Tibial nerve (tissue), 4 donors: ENCODE data around the gene IL16. TPM values are rescaled to one million over a fixed set of nuclear protein-coding genes. Genes with fewer than 3 reads are reported as not detected.
A peak's percentile ranks its signal among the peaks of the same experiment; 100 is the strongest.

Experiments
- DNase-seq, 2 donors: peaks; one replicate each; pipeline ENCODE4 v3.0.0-alpha.2; 2019; ENCODE audit warnings: low spot score in 2 of 2
- H3K27ac ChIP-seq, 4 donors: fragments of 200-600 bp; sonication (generic) in 3 of 4; one replicate each; pipeline ENCODE4 v1.5.1; 2017 to 2019; ENCODE audit warnings: mild to moderate bottlenecking in 1 of 4
- H3K27me3 ChIP-seq, 2 donors: fragments of 200-600 bp; sonication (generic) in 1 of 2; one replicate each; pipeline versions ENCODE4 v1.5.1 to v1.6.0; 2017 to 2019
- H3K36me3 ChIP-seq, 3 donors: fragments of 200-600 bp; sonication (generic); one replicate each; pipeline ENCODE4 v1.5.1; 2018 to 2019
- H3K4me1 ChIP-seq, 4 donors: fragments of 200-600 bp; sonication (generic) in 3 of 4; one replicate each; pipeline ENCODE4 v1.5.1; 2017 to 2019
- H3K4me3 ChIP-seq, 4 donors: fragments of 200-600 bp; sonication (generic) in 3 of 4; one replicate each; pipeline ENCODE4 v1.5.1; 2017 to 2019; ENCODE audit warnings: mild to moderate bottlenecking in 1 of 4, moderate library complexity in 1 of 4
- H3K9me3 ChIP-seq, 4 donors: fragments of 200-600 bp; sonication (generic) in 3 of 4; one replicate each; pipeline ENCODE4 v1.5.1; 2017 to 2019
- CTCF ChIP-seq, 5 experiments: fragments of 200-600 bp in 3 of 5; fragments of 450-650 bp in 2 of 5; sonication (generic) in 3 of 5; IDR thresholded peaks; one replicate each; pipeline ENCODE4 v1.5.1; 2016 to 2019; ENCODE audit warnings: antibody characterized with exemption in 5 of 5, mild to moderate bottlenecking in 3 of 5, moderate library complexity in 2 of 5
- EP300 ChIP-seq, 2 donors: sonication (generic); formaldehyde crosslinking; IDR thresholded peaks; one replicate each; pipeline ENCODE4 v1.6.1; 2017; ENCODE audit warnings: antibody characterized with exemption in 2 of 2, mild to moderate bottlenecking in 1 of 2
- POLR2A ChIP-seq, 2 donors: fragments of 450-650 bp; IDR thresholded peaks; one replicate each; pipeline ENCODE4 v1.6.1; 2017; ENCODE audit warnings: antibody characterized with exemption in 2 of 2, mild to moderate bottlenecking in 2 of 2, moderate library complexity in 2 of 2
- WGBS, 2 donors: methylation state at CpG; one replicate each; pipeline ENCODE4 v1.1.5; 2018; 5-methylcytosine and 5-hydroxymethylcytosine counted together
- total RNA-seq, 4 donors: library from RNA; depleted of rRNA; stranded (reverse); fragments of >200 nt; gene quantifications; one replicate each; pipeline ENCODE4 v1.1.0, GENCODE V29; 2016

Gene IL16
- total RNA-seq, 4 donors from 2014 or later = 69.3 to 80.2 (median 75.1) TPM

- no peaks in the 10 kb centered on the region for H3K36me3 ChIP-seq
- no peaks in the 10 kb centered on the region for H3K27me3 ChIP-seq
- TF ChIP-seq CTCF (IDR thresholded peaks at IDR 0.05) (no peak), EP300 (IDR thresholded peaks at IDR 0.05) (no peak), POLR2A (IDR thresholded peaks at IDR 0.05) (no peak)
- 63 to 86% methylated on average over 1 of the region's 1 CpG for WGBS, 2 donors
- peaks cover 0 to 56% (median 4%) of the 10 kb centered on the region in 4 donors for H3K4me1 ChIP-seq
- peak overlapping the region in 3 of 4 donors; percentile 5 to 85 (median 81) for H3K27ac ChIP-seq
- no peak for DNase-seq
- no peak overlapping the region for H3K4me3 ChIP-seq
- H3K9me3 ChIP-seq = no peaks in the 10 kb centered on the region
These were observed 21.8 kb upstream of the IL16 start for GRCh38 chr15:81174792-81175327.

- 97% methylated on average over 1 of the region's 1 CpG for WGBS, 2 donors
- DNase-seq = no peak
- H3K4me3 ChIP-seq = no peak overlapping the region
- no peaks in the 10 kb centered on the region for H3K9me3 ChIP-seq
- no peak for TF ChIP-seq CTCF (IDR thresholded peaks at IDR 0.05)
- no peak for TF ChIP-seq POLR2A (IDR thresholded peaks at IDR 0.05)
- TF ChIP-seq EP300 (IDR thresholded peaks at IDR 0.05) = no peak
- H3K4me1 ChIP-seq = peaks cover 0 to 50% (median 4%) of the 10 kb centered on the region in 4 donors
- H3K36me3 ChIP-seq = no peaks in the 10 kb centered on the region
- H3K27me3 ChIP-seq = no peaks in the 10 kb centered on the region
- peak overlapping the region in 2 of 4 donors; percentile 81 to 85 for H3K27ac ChIP-seq
These were observed 21.2 kb upstream of the IL16 start for GRCh38 chr15:81175496-81175895.

- Histone ChIP-seq H3K4me1 (peaks cover 0 to 48% (median 4%) of the 10 kb centered on the region in 4 donors), H3K4me3 (no peak overlapping the region), H3K27me3 (no peaks in the 10 kb centered on the region), H3K27ac (peak overlapping the region in 3 of 4 donors; percentile 60 to 85 (median 81)), H3K36me3 (no peaks in the 10 kb centered on the region), H3K9me3 (no peaks in the 10 kb centered on the region)
- TF ChIP-seq EP300 (IDR thresholded peaks at IDR 0.05) = peak in 1 of 2 donors; percentile 55
- TF ChIP-seq CTCF (IDR thresholded peaks at IDR 0.05) = peak in 1 of 5 experiments; percentile 9
- TF ChIP-seq POLR2A (IDR thresholded peaks at IDR 0.05) = no peak
- DNase-seq = no peak
- WGBS, 2 donors = 55 to 61% methylated on average over 13 to 16 of the region's 16 CpGs
These were observed 20.3 kb upstream of the IL16 start for GRCh38 chr15:81176291-81176893.

- WGBS, 2 donors = 71 to 74% methylated on average over 2 of the region's 2 CpGs
- no peak for DNase-seq
- Histone ChIP-seq H3K27ac (peak overlapping the region in 2 of 4 donors; percentile 19 to 63), H3K36me3 (no peaks in the 10 kb centered on the region), H3K4me1 (peaks cover 0 to 63% (median 4%) of the 10 kb centered on the region in 4 donors), H3K27me3 (no peaks in the 10 kb centered on the region), H3K9me3 (no peaks in the 10 kb centered on the region), H3K4me3 (no peak overlapping the region)
- no peak for TF ChIP-seq POLR2A (IDR thresholded peaks at IDR 0.05)
- TF ChIP-seq CTCF (IDR thresholded peaks at IDR 0.05) = no peak
- TF ChIP-seq EP300 (IDR thresholded peaks at IDR 0.05) = no peak
These were observed 18.3 kb upstream of the IL16 start for GRCh38 chr15:81178365-81178764.

GRCh38 chr15:81181220-81181619 is 15.5 kb upstream of the IL16 start:
- Histone ChIP-seq H3K4me1 (peaks cover 0 to 54% (median 2%) of the 10 kb centered on the region in 4 donors), H3K27ac (peak overlapping the region; percentile 48 to 85 (median 80)), H3K4me3 (no peak overlapping the region), H3K9me3 (no peaks in the 10 kb centered on the region), H3K36me3 (no peaks in the 10 kb centered on the region), H3K27me3 (no peaks in the 10 kb centered on the region)
- no peak for DNase-seq
- TF ChIP-seq EP300 (IDR thresholded peaks at IDR 0.05) = no peak
- no peak for TF ChIP-seq CTCF (IDR thresholded peaks at IDR 0.05)
- no peak for TF ChIP-seq POLR2A (IDR thresholded peaks at IDR 0.05)
- WGBS, 2 donors = 58 to 66% methylated on average over 3 of the region's 3 CpGs
